SKM-1 treated with dmso at 0.1 percent for 144 hours (cell line): Measurements from ENCODE around the gene SRM.
"Not testable (repeated sequence)": the region's sequence is repeated elsewhere in the genome, so short reads cannot be mapped to it uniquely, and the experiment has no call there.

Experiments
- DNase-seq: peaks from one replicate; lab custom pipeline; 2025; ENCODE audit not compliant: unreplicated experiment; lab: John Stamatoyannopoulos, UW

Gene SRM

GRCh38 chr1:11023201-11023600, 36.6 kb downstream of the SRM start:
- no peak for DNase-seq

GRCh38 chr1:11019971-11020370, 39.8 kb downstream of the SRM start:
- DNase-seq, result no peak

- not testable (repeated sequence) for DNase-seq
Observed at GRCh38 chr1:11019358-11019757, 40.5 kb downstream of the SRM start.

- DNase-seq, result peak; percentile 55
Observed at GRCh38 chr1:11013160-11013531, 46.7 kb downstream of the SRM start.

GRCh38 chr1:11012260-11013159, 47.3 kb downstream of the SRM start, which contains the start of gene TARDBP:
TSS of gene TARDBP (plus strand) at chr1:11012654. CDS start at chr1:11013728, 1,074 bp downstream.
- peak; percentile 88 for DNase-seq
